Retina (tissue), 1 donor: Measurements from ENCODE around the gene UHRF2.
"Not testable (repeated sequence)": the region's sequence is repeated elsewhere in the genome, so short reads cannot be mapped to it uniquely, and the experiment has no call there.

Source experiments
- DNase-seq: peaks from one replicate; pipeline ENCODE4 v3.0.0-alpha.2; 2016

Gene UHRF2, protein sequence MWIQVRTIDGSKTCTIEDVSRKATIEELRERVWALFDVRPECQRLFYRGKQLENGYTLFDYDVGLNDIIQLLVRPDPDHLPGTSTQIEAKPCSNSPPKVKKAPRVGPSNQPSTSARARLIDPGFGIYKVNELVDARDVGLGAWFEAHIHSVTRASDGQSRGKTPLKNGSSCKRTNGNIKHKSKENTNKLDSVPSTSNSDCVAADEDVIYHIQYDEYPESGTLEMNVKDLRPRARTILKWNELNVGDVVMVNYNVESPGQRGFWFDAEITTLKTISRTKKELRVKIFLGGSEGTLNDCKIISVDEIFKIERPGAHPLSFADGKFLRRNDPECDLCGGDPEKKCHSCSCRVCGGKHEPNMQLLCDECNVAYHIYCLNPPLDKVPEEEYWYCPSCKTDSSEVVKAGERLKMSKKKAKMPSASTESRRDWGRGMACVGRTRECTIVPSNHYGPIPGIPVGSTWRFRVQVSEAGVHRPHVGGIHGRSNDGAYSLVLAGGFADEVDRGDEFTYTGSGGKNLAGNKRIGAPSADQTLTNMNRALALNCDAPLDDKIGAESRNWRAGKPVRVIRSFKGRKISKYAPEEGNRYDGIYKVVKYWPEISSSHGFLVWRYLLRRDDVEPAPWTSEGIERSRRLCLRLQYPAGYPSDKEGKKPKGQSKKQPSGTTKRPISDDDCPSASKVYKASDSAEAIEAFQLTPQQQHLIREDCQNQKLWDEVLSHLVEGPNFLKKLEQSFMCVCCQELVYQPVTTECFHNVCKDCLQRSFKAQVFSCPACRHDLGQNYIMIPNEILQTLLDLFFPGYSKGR

DNA sequence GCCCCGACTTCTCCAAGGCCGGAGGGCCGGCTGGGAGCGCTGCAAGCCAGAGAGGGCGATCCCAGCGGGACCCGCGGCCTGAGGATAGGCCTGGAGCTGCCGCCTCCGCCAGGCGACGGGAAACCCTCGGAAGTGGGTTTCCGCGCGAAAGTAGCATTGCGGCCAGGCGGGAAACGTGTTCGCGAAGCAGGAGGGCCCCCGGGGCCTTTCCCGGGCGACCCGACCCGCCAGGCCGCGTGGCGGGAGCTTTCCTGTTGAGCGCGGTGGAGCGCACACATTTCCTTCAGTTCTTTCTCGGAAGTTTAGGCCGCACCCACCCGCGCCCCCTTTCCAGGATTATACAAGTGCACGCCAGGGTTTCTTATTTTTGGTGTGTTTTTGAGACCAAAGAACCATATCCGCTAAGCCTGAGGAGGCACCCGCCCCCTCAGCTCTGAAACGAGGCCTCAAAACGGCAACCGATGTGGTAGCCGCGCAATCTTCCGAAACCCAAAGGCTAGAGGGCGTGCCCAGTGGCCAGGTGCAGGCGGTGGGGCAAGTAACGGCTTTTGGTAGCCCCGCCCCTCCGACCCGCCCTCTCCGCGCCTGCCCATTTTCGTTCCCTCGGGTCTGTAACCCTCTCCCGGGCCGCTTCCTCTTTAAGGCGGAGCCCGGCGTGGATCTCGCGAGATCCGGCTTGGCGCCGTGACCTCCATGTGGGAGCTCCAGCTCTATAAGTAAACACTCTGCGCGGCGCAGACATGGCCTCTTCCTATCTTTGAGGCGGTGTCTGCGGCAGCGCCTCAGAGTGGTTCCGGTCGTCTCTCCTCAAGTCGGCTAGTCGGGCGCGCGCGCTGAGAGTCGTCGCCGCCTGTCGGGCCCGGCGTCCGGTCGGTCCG, at the start of gene UHRF2:
UHRF2 (plus strand) TSS at position 713 of the 878 bp plus-strand sequence. CDS start 292 bp downstream, outside the sequence.
- DNase-seq: peak; percentile 97

DNA sequence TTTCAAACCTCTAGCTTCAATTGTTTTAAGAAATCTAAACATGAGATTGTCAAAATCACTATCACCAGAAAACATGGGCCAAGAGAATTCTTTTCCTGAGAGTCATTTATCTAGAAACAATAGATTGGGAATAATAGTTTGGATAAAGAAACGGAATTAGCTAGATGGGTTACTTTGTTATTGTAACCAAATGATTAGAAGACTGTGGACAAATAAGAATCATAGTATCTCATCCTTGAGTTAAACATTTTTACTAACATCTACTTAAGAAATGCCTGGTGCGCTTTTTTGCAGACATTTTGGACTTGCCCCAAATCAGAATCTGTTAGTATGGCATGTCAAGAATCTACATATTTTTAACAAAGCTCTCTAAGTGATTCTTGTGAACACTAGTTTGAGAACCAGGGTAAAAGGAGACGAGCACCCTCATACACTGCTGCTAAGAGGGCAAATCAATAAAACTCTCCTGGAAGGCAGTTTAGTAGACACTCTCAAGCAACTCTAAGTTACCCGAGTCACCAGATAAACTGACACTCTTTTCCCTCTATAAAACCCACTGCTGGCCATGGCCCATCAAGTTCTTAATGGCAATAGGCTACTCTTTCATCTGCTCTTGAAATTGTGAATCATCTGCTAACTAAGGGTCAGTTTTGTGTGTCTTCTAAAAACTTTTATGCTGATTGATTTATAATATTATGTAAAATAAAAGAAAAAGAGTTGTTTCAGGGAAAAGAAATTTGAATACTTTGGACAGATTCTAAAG, 45.7 kb upstream of the UHRF2 start:
- DNase-seq: no peak

DNA sequence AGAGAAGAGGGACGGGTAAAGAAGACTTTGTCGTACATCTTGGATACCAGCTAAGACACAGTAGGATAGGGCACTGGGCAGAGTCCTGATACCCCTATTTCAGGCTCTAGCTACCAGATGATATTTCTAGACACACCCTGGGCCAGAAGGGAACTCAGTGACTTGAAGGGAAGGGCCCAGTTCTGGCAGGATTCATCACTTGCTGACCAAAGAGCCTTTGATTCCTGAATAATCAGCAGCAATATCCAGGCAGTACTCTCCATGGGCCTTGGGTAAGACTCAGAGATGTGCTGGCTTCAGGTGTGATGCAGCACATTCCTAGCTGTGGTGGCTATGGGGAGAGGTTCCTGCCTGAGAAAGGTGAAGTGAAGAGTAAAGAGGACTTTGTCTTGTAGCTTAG, 44.2 kb upstream of the UHRF2 start:
- DNase-seq: no peak

DNA sequence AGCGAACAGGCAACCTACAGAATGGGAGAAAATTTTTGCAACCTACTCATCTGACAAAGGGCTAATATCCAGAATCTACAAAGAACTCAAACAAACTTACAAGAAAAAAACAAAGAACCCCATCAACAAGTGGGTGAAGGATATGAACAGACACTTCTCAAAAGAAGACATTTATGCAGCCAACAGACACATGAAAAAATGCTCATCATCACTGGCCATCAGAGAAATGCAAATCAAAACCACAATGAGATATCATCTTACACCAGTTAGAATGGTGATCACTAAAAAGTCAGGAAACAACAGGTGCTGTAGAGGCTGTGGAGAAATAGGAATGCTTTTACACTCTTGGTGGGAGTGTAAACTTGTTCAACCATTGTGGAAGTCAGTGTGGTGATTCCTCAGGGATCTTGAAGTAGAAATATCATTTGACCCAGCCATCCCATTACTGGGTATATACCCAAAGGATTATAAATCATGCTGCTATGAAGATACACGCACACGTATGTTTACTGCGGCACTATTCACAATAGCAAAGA, 31.5 kb upstream of the UHRF2 start:
- not testable (repeated sequence) for DNase-seq

DNA sequence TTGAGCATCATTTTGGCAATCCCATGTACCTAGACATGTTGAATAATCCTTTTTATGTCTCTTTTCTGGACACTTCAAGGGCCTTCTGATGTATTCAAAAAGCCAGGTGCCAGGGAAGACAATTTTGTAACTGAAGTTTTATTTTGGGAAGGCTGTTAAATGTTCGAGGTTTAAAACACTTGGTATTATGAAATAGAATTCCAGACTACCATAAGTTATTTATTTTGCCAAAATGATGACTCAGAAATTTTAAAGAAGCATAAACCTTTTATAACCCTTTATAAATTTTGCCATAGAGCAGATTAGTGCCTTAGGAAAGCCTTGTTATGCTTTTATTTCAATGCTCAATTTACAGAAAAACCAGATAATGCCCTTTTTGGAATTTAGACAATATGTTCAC, 30.3 kb upstream of the UHRF2 start:
- DNase-seq: no peak

DNA sequence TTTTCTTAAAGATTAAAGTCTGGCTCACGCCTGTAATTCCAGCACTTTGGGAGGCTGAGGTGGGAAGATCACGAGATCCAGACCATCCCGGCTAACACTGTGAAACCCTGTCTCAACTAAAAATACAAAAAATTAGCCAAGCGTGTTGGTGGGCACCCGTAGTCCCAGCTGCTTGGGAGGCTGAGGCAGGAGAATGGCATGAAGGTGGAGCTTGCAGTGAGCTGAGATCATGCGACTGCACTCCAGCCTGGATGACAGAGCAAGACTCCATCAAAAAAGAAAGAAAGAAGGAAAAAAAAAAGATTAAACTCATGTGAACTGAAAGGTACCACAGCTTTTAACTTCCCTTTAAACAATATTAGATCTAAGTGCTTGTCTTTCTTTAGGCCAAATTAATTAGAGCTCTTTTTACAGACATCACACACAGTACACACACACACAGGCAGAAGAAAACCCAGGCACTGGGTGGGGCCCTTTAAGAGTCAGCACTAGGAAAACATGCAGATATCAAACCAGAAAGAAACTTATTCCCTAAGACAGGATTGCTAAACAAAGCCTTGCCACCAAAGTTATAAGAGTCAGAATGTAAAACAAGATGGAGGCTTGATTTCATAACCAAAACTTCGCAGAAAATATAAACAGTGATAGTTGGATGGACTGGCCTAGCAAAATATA, 29.3 kb upstream of the UHRF2 start:
- DNase-seq: no peak

DNA sequence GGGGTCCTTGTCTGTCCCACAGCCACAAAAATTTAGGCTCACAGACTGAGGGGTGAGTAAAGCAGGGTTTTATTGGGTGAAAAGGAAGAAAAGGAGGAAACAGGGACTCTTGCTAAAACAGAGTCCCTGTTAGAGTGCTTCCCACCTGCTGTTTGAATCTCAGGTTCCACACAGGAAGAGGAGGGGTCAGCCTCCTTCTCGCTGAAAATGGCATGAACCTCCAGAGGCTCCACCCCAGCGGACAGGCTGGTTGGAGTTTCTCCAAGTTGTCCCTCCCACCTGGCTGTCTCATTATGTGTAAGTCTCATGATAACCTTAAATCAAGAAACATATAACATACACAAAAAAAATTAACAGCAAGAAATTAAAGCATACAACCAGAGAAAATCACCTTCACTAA, 28.3 kb upstream of the UHRF2 start:
- no peak for DNase-seq

DNA sequence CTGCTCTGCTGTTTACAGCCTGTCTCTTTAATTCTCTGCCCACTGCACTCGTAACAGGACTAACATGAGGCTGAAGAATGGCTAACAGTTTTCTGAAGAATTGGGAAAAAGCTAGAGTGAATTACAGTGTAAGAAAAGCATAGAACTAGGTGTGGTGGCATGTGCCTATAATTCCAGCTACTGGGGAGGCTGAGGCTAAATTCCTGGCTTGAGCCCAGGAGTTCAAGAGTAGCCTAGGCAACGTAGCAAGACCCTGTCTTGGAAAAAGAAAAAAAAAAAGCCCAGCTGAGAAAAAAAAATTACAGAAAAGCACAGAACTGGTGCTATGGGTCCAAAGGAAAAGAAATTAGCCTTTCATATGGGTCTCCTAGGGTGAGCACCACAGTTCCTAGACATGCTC, 13.9 kb upstream of the UHRF2 start:
- no peak for DNase-seq

DNA sequence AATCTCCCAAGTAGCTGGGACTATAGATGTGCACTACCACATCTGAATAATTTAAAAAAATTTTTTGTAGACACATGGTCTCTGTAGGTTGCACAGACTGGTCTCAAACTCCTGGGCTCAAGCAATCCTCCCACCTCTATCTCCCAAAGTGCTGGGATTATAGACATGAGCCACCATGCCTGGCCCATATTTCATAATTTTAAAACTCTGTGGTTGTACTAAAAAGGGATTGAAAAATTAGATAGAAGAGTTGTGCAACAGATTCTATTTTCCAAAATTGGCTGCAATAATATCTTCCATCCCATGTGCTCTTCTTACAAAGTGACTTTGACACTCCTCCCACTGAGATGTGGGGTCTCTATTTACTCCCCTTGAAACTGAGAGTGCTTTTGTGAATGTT, 7.6 kb upstream of the UHRF2 start:
- no peak for DNase-seq

DNA sequence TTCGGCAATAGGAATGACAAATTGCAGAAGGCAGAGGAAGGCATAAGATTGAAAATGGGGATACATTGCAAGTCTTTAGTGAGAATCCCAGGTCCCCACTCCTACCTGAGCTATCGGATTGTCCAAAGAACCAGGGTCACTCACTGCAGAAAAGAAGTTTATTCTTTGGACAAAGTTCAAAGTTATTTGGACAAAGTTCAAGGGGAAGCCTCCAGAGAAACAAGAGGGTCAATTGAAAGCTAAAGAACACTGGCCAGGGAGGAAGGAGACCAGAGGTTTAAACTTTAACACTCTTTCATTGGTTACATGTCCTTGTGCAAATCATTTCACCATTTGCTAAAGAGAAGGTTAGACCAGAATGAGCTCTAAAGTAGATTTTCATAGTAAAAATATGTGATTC, 5.2 kb upstream of the UHRF2 start:
- no peak for DNase-seq

DNA sequence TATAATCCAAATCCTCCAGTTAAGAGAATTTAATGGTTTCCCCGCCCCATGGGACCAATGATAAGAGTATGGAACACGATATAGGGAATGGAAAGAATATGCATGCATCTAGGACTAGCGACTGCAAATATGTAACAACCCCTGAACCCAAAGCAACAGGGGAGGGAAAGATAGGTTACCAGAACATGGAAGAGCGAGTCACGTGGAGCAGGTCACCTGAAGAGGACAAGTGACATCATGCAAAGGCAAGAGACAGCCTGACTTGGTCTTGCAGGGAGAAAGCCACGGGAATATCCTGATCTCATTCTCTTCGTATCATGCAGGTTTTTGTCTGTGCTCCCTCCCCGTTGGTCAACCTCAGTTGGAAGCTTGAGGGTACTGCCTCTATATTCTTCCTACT, 4.7 kb upstream of the UHRF2 start:
- DNase-seq: no peak

DNA sequence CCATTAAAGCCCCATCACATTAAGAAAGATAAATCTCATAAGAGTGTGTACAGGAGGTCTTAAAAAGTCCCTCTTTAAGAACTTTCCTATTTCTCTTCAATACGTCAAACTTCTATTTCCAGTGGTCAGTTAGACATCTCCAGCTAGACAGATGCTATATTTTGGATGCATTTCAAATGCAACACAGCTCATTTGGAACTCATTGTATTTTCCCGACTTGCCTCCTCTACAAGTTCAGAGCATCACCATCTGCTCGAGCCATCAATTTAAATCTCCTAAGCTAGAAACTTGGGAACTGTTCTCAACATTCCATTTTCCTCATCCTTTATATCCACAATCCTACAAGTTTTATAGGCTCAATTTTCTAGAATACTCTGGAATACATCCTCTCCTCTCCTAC, 3.2 kb upstream of the UHRF2 start:
- DNase-seq: no peak

DNA sequence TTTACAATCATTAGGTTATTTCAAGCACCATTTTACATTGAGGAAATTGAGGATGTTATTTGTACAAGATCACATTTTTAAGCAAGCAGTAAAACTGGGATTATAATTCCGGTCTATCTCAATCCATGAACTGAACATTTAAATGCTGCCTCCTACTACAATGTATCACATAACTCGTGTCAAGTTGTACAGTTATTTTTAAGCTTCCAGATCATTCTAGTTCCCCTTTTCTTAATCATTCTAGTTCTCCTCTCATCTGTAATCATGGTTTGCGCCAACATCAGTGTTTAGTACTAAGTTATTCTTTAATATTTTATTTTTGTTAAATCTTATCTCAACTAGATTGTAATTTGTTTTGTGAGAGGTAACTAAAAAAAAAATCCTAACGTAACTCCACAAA, 2.4 kb upstream of the UHRF2 start:
- DNase-seq: no peak

DNA sequence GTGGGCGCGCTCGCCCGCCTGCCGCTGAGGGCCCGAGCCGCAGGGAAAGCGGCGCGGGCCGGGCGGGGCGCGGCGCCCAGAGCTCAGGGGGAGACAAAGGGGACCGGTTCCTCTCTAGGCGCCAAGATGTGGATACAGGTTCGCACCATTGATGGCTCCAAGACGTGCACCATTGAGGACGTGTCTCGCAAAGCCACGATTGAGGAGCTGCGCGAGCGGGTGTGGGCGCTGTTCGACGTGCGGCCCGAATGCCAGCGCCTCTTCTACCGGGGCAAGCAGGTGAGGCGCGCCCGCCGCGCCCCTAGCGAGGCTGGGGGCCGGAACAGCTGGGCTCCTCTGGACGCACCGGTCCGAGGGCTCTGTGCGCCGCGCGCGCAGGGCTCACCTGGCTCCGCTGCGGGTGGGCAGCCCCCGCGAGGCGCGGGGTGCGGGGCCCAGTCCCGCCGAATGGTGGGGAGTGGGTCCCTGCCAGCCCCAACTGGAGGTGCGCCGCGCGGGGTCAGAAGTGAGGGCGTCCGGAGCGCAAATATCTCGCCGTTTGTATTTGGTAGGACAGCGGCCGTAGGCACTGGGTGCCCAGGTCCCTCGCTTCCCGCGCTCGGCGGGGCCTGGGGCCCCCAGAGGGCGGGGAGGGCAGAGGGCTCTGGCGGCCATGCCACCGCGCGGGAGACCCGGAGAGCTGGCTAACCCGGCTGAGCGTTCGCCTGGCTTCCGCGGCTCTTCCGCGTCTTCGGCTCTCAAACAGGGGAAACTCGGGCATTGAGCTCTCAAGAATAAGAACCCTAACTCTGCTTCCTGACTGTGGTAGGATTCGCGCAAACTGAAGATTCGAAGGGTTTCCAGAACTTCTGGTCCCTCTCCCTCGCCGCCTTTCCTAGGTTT, 607 bp downstream of the UHRF2 start:
- peak; percentile 76 for DNase-seq

DNA sequence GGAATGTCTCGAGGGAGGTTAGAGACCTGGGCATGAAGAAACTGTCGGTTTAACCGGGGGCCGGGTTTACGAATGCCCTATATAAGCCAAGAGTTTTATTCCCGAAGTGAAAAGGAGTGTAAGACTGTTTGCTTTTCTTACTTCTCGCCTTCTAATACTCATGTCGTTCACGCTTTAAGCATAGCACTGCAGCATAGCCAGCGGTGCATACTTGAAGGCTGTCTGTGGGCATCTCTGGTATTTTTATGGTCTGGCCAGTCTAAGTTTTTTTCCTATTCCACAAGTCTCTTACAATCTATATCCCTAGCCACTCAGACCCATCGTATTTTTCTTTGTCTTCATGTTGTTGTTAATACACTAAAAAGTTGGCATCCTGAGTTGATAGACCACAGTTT, 1.2 kb downstream of the UHRF2 start:
- no peak for DNase-seq

DNA sequence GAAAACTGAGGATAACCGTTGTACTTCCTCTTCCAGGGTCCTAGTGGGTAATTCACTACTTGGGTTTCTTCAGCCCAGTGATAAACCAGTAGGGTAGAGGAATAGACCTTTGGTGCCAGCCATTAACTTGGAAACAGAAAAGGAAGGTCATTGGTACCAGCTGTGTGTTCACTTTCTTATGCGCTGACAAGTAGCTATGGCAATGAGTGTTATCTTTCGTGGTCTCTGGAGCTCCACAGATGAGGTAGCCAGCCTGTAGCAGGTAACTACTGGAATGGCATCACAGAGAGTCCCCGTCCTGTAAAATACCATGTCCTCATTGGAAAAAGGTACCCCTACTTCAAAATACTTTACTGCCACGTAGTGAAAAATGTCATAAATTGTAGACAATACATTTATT, 2.3 kb downstream of the UHRF2 start:
- DNase-seq: no peak

DNA sequence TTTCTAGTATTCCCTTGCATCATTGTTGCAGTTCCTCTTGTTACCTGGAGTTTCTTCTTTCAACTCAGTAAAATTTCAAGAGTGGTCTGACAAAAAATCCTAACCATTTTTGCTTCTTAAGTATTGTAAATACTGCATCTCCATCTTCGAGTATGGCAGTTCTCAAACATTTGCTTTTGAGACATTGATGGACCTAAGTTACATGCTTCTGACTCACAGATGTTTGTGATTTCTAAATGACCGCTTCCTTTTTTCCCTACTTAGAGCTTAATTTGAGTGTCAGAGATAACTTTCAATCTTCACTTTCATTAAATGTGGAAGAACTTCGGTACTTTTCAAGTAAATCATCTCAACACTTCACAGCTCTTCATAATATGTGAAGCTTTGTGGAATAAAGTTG, 4.2 kb downstream of the UHRF2 start:
- DNase-seq: no peak

DNA sequence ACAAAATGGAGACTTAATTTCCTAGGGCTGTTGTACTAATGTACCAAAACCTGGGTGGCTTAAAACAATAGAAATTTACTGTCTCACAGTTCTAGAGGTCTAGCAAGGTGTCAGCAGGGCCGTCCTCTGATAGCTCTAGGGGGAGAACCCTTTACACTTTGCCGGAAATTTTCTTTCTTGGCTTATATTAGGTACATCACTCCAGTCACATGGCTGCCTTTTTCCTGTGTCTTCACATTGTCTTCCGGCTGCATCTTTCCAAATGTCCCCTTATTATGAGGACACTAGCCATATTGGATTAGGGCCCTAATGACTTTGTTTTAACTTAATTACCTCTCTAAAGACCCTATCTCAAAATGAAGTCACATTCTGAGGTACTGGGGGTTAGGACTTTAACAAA, 5.8 kb downstream of the UHRF2 start:
- DNase-seq: no peak

DNA sequence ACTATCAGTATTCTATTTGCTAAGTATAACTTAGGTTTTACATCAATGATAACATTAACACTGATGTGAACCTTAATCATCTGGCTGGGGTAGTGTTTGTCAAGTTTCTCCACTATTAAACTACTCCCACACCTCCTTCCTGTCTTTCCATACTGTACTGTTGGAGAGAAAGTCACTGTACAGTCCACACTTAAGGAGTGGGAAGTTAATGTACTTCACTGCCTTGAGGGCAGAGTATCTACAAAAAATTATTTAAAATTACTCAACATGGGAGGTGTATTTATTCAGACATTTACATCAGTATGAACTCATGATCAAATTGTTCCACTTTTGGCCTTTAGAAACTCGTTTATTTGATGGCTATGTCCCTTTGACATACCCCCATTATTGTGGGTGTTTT, 11.9 kb downstream of the UHRF2 start:
- no peak for DNase-seq

DNA sequence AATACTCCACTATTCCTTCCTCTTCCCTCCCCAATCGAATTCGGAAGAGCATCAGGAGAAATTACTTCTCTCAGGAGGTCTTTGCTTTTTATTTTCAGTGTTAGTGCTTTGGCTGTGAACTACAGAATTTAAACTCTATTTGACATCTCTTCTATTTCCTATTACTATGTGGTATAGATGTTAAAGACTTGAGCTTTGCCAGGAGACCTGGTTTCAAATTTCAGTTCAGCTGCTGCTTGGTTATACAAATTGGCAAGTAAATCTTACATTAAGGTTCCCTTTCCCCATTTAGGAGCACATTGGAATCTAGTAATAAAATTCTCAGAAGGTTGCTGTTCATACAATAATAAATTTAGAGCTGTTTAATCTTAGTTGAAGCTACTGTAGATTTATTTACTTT, 13.1 kb downstream of the UHRF2 start:
- no peak for DNase-seq
